GM23248 (cell line): ENCODE measurements around the gene NUDT19.

Experiments
- EZH2 ChIP-seq: fragments of 200-600 bp; sonication (generic); IDR thresholded peaks from 2 replicates; pipeline ENCODE4 v1.6.1; 2018; ENCODE audit warnings: antibody characterized with exemption, mild to moderate bottlenecking; ENCODE audit not compliant: insufficient read depth, poor library complexity, severe bottlenecking
- EZH2phosphoT487 ChIP-seq: fragments of 200-600 bp; sonication (generic); IDR thresholded peaks from 2 replicates; pipeline ENCODE4 v1.6.1; 2018; ENCODE audit warnings: antibody characterized with exemption, moderate library complexity, mild to moderate bottlenecking, low read depth; ENCODE audit not compliant: insufficient read depth

DNA sequence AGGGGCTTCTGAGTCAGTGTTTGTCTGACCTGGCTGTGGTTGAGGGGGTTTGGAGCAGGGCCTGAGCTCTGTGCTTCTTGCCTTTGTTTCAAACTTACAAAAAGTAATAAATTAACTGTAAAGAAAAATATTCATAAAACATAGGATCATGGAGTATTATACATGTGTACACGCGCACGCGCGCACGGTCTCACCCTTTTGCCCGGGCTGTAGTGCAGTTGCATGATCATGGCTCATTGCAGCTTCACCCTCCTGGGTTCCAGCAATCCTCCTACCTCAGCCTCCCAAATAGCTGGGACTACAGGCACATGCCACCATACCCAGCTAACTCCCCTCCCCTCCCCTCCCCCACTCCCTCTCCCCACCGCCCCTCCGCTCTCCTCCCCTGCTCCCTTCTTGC lies 51.4 kb downstream of the NUDT19 start:
- TF ChIP-seq EZH2 (no peak), EZH2phosphoT487 (no peak)
